Measurements from ENCODE around the gene STK16.
"Not testable (repeated sequence)": the region's sequence is repeated elsewhere in the genome, so short reads cannot be mapped to it uniquely, and the experiment has no call there.

The STK16 gene

GRCh38 chr2:219247678-219248642 is 2.7 kb downstream of the STK16 start:
- peak; percentile 89 for DNase-seq

- no peak for DNase-seq
Measured at GRCh38 chr2:219248845-219249202, 3.5 kb downstream of the STK16 start.

- DNase-seq: peak; percentile 65
Measured at GRCh38 chr2:219249203-219249980, 4.1 kb downstream of the STK16 start.

- no peak for DNase-seq
Measured at GRCh38 chr2:219250049-219250781, 4.9 kb downstream of the STK16 start.

GRCh38 chr2:219251656-219252055 is 6.4 kb downstream of the STK16 start:
- DNase-seq: no peak

- DNase-seq: peak; percentile 55
Measured at GRCh38 chr2:219252084-219252483, 6.8 kb downstream of the STK16 start.

- DNase-seq: no peak
Measured at GRCh38 chr2:219252570-219252899, 7.3 kb downstream of the STK16 start.

- DNase-seq: no peak
Measured at GRCh38 chr2:219252900-219253752, 7.8 kb downstream of the STK16 start, which contains the start of gene TUBA4B. Gene TUBA4B, plus strand, starts transcription at chr2:219253243. Its CDS starts 165 bp downstream, at chr2:219253408.

- peak; percentile 88 for DNase-seq
Measured at GRCh38 chr2:219253753-219254589, 8.7 kb downstream of the STK16 start, which contains the start of gene TUBA4A. Gene TUBA4A, minus strand, starts transcription at chr2:219253918. Its CDS starts 60 bp downstream, at chr2:219253858.

- peak; percentile 60 for DNase-seq
Measured at GRCh38 chr2:219254590-219255201, 9.4 kb downstream of the STK16 start.

GRCh38 chr2:219258942-219259341 is 13.7 kb downstream of the STK16 start:
- not testable (repeated sequence) for DNase-seq

- DNase-seq: no peak
Measured at GRCh38 chr2:219261024-219261855, 16.0 kb downstream of the STK16 start.

- no peak for DNase-seq
Measured at GRCh38 chr2:219266232-219266631, 21.0 kb downstream of the STK16 start.

GRCh38 chr2:219266886-219267285 is 21.6 kb downstream of the STK16 start:
- no peak for DNase-seq

GRCh38 chr2:219268294-219268693 is 23.0 kb downstream of the STK16 start:
- DNase-seq: no peak

GRCh38 chr2:219269362-219270054 is 24.2 kb downstream of the STK16 start:
- DNase-seq: no peak

- no peak for DNase-seq
Measured at GRCh38 chr2:219270055-219270372, 24.7 kb downstream of the STK16 start.

- no peak for DNase-seq
Measured at GRCh38 chr2:219271021-219271420, 25.7 kb downstream of the STK16 start.

- DNase-seq: no peak
Measured at GRCh38 chr2:219272356-219272755, 27.1 kb downstream of the STK16 start.

Measured in CD4-positive, alpha-beta T cell treated with Interleukin-4 for 4 hours (primary cell).